Loucy (cell line): ENCODE data around the gene RNMT.
"Not testable (repeated sequence)": the region's sequence is repeated elsewhere in the genome, so short reads cannot be mapped to it uniquely, and the experiment has no call there.

ENCODE experiments used
- EZH2phosphoT487 ChIP-seq: fragments of 200-600 bp; IDR thresholded peaks from 2 replicates; pipeline ENCODE4 v1.6.1; 2018; ENCODE audit warnings: antibody characterized with exemption, mild to moderate bottlenecking, moderate library complexity, borderline replicate concordance
- TF ChIP-seq, protein P1 (sequence below): fragments of 200-600 bp; sonication (generic); conservative IDR thresholded peaks from 2 replicates; pipeline ENCODE4 v1.5.1; 2014; ENCODE audit warnings: mild to moderate bottlenecking, antibody characterized with exemption, low read length

DNA sequence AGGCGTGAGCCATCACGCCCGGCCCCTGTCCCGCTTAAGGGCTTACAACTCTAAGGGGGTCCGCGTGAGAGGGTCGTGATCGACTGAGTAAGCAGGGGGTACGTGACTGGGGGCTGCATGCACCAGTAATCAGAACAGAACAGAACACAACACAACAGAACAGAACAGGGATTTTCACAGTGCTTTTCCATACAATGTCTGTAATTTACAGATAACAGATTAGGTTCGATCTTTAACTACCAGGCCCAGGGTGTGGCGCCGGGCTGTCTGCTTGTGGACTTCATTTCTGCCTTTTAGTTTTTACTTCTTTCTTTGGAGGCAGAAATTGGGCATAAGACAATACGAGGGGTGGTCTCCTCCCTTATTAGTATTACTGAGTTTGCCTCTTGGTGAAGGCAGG, 49.1 kb upstream of the RNMT start:
- TF ChIP-seq, protein P1, sequence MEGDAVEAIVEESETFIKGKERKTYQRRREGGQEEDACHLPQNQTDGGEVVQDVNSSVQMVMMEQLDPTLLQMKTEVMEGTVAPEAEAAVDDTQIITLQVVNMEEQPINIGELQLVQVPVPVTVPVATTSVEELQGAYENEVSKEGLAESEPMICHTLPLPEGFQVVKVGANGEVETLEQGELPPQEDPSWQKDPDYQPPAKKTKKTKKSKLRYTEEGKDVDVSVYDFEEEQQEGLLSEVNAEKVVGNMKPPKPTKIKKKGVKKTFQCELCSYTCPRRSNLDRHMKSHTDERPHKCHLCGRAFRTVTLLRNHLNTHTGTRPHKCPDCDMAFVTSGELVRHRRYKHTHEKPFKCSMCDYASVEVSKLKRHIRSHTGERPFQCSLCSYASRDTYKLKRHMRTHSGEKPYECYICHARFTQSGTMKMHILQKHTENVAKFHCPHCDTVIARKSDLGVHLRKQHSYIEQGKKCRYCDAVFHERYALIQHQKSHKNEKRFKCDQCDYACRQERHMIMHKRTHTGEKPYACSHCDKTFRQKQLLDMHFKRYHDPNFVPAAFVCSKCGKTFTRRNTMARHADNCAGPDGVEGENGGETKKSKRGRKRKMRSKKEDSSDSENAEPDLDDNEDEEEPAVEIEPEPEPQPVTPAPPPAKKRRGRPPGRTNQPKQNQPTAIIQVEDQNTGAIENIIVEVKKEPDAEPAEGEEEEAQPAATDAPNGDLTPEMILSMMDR: not testable (repeated sequence)
- not testable (repeated sequence) for TF ChIP-seq EZH2phosphoT487
